GM23338 (cell line): Measurements from ENCODE around the gene CNPY2. TPM values are rescaled to one million over a fixed set of nuclear protein-coding genes. Genes with fewer than 3 reads are reported as not detected.

Experiments
- ATAC-seq: fragments of 200-7000 bp; cut with Tn5 transposase; 3 replicates; pipeline ENCODE4 v1.9.1; 2020
- DNase-seq: peaks from one replicate; pipeline ENCODE4 v3.0.0-alpha.2; 2015; ENCODE audit warnings: low spot score
- H2AFZ ChIP-seq: fragments of 200-600 bp; sonication (generic); 2 replicates; pipeline ENCODE4 v1.8.0; 2016; ENCODE audit warnings: antibody characterized with exemption, mild to moderate bottlenecking, moderate library complexity
- H3F3A ChIP-seq: fragments of 200-600 bp; sonication (generic); replicated peaks from 2 replicates; pipeline ENCODE4 v1.8.0; 2017; ENCODE audit warnings: antibody characterized with exemption, mixed run types, low read depth
- H3K27ac ChIP-seq: fragments of 200-600 bp; sonication (generic); 2 replicates; pipeline ENCODE4 v1.6.1; 2016; ENCODE audit warnings: low read depth
- H3K27me3 ChIP-seq: fragments of 200-600 bp; sonication (generic); 2 replicates; pipeline ENCODE4 v1.8.0; 2016; ENCODE audit warnings: mild to moderate bottlenecking, mixed run types, moderate library complexity; ENCODE audit not compliant: insufficient read depth
- H3K36me3 ChIP-seq: fragments of 200-600 bp; sonication (generic); 2 replicates; pipeline ENCODE4 v1.8.0; 2016; ENCODE audit warnings: mild to moderate bottlenecking; ENCODE audit not compliant: insufficient read depth
- H3K4me1 ChIP-seq: fragments of 200-600 bp; sonication (generic); 2 replicates; pipeline ENCODE4 v1.8.0; 2016; ENCODE audit warnings: mild to moderate bottlenecking, moderate library complexity; ENCODE audit not compliant: insufficient read depth
- H3K4me2 ChIP-seq: fragments of 200-600 bp; sonication (generic); 2 replicates; pipeline ENCODE4 v1.7.1; 2017; ENCODE audit warnings: mixed run types
- H3K4me3 ChIP-seq: fragments of 200-600 bp; sonication (generic); 2 replicates; pipeline ENCODE4 v1.6.1; 2016; ENCODE audit warnings: mixed run types
- H3K79me2 ChIP-seq: fragments of 200-600 bp; sonication (generic); replicated peaks from 2 replicates; pipeline ENCODE4 v1.8.0; 2017; ENCODE audit warnings: mild to moderate bottlenecking; ENCODE audit not compliant: insufficient read depth
- H3K9me2 ChIP-seq: fragments of 200-600 bp; sonication (generic); 2 replicates; pipeline ENCODE4 v1.8.0; 2017; ENCODE audit not compliant: insufficient read depth
- H4K20me1 ChIP-seq: fragments of 200-600 bp; sonication (generic); replicated peaks from 2 replicates; pipeline ENCODE4 v1.8.0; 2017; ENCODE audit warnings: mild to moderate bottlenecking; ENCODE audit not compliant: insufficient read depth
- H3K27ac Mint-ChIP-seq: 2 replicates; pipeline ENCODE4 v1.8.0; 2020; ENCODE audit warnings: inconsistent platforms, mild to moderate bottlenecking, moderate library complexity, mixed read lengths
- H3K27me3 Mint-ChIP-seq: 3 replicates; pipeline ENCODE4 v1.8.0; 2022; ENCODE audit warnings: low read depth, mild to moderate bottlenecking, moderate library complexity, mixed read lengths, inconsistent platforms; ENCODE audit not compliant: insufficient read depth, poor library complexity
- H3K36me3 Mint-ChIP-seq: 3 replicates; pipeline ENCODE4 v1.8.0; 2021; ENCODE audit warnings: low read depth, mild to moderate bottlenecking, inconsistent platforms, moderate library complexity, mixed read lengths
- H3K4me1 Mint-ChIP-seq: 3 replicates; pipeline ENCODE4 v1.8.0; 2020; ENCODE audit warnings: mild to moderate bottlenecking, inconsistent platforms, mixed read lengths
- H3K4me3 Mint-ChIP-seq: 3 replicates; pipeline ENCODE4 v1.8.0; 2021; ENCODE audit warnings: moderate library complexity, mild to moderate bottlenecking, inconsistent platforms, mixed read lengths
- H3K9me3 Mint-ChIP-seq: 3 replicates; pipeline ENCODE4 v1.8.0; 2020; ENCODE audit warnings: moderate library complexity, mild to moderate bottlenecking, inconsistent platforms, mixed read lengths
- CREB1 ChIP-seq: fragments of 250-450 bp; sonication (Bioruptor Pico); IDR thresholded peaks from 2 replicates; pipeline ENCODE4 v1.5.0; 2020; ENCODE audit warnings: low read depth, mild to moderate bottlenecking, moderate library complexity
- EZH2 ChIP-seq: fragments of 200-600 bp; sonication (generic); IDR thresholded peaks from one replicate; pipeline ENCODE4 v1.8.0; 2017; ENCODE audit warnings: antibody characterized with exemption, mild to moderate bottlenecking, low read depth; ENCODE audit not compliant: unreplicated experiment
- EZH2phosphoT487 ChIP-seq: fragments of 200-600 bp; sonication (generic); IDR thresholded peaks from one replicate; pipeline ENCODE4 v1.8.1; 2018; ENCODE audit warnings: antibody characterized with exemption; ENCODE audit not compliant: unreplicated experiment
- JUNB ChIP-seq: IDR thresholded peaks from one replicate; pipeline ENCODE4 v1.6.1; 2016; ENCODE audit warnings: antibody characterized with exemption; ENCODE audit not compliant: unreplicated experiment
- NANOG ChIP-seq: IDR thresholded peaks from 2 replicates; pipeline ENCODE4 v1.6.1; 2016; ENCODE audit warnings: antibody characterized with exemption, borderline replicate concordance
- POLR2AphosphoS5 ChIP-seq: IDR thresholded peaks from 2 replicates; pipeline ENCODE4 v1.6.1; 2016; ENCODE audit warnings: antibody characterized with exemption, low read depth
- STAT1 ChIP-seq: IDR thresholded peaks from one replicate; pipeline ENCODE4 v1.6.1; 2016; ENCODE audit warnings: antibody characterized with exemption; ENCODE audit not compliant: unreplicated experiment
- ZNF114 ChIP-seq: fragments of 250-450 bp; sonication (Bioruptor Pico); IDR thresholded peaks from 2 replicates; pipeline ENCODE4 v1.5.0; 2020; ENCODE audit warnings: mild to moderate bottlenecking, moderate library complexity
- ZNF331 ChIP-seq: fragments of 250-450 bp; sonication (Bioruptor Pico); IDR thresholded peaks from 2 replicates; pipeline ENCODE4 v1.5.0; 2020; ENCODE audit warnings: low read depth, mild to moderate bottlenecking, moderate library complexity
- polyA plus RNA-seq: library from polyadenylated mRNA; unstranded; fragments of >200 nt; fragmentation: Nextera tagmentation; extraction: Ambion mirVana; gene quantifications from 2 replicates; pipeline ENCODE4 v1.2.1, GENCODE V29; 2016
- total RNA-seq: library from RNA; depleted of rRNA; stranded (reverse); fragments of >200 nt; shearing (Covaris generic); gene quantifications from 2 replicates; pipeline ENCODE4 v1.2.3, GENCODE V29; 2014
- TF ChIP-seq, protein P1 (sequence below): fragments of 250-450 bp; sonication (Bioruptor Pico); IDR thresholded peaks from 2 replicates; pipeline ENCODE4 v1.5.0; 2020; ENCODE audit warnings: mild to moderate bottlenecking, moderate library complexity
- TF ChIP-seq, protein P2 (sequence below): IDR thresholded peaks from 2 replicates; pipeline ENCODE4 v1.6.1; 2016; ENCODE audit warnings: antibody characterized with exemption
- TF ChIP-seq, protein P3 (sequence below), 2 experiments: fragments of 200-600 bp in 1 of 2; sonication (generic) in 1 of 2; conservative IDR thresholded peaks; 2 replicates each; pipeline versions ENCODE4 v1.5.1 to v1.6.1; 2016 to 2017; ENCODE audit warnings: antibody characterized with exemption in 2 of 2, low read depth in 2 of 2, mild to moderate bottlenecking in 2 of 2, moderate library complexity in 1 of 2
- TF ChIP-seq, protein P4 (sequence below): IDR thresholded peaks from one replicate; pipeline ENCODE4 v1.6.1; 2018; ENCODE audit warnings: antibody characterized with exemption; ENCODE audit not compliant: unreplicated experiment

CNPY2 gene
- total and polyA plus RNA-seq, 2 experiments from 2014 or later: 119 to 316 TPM

DNA sequence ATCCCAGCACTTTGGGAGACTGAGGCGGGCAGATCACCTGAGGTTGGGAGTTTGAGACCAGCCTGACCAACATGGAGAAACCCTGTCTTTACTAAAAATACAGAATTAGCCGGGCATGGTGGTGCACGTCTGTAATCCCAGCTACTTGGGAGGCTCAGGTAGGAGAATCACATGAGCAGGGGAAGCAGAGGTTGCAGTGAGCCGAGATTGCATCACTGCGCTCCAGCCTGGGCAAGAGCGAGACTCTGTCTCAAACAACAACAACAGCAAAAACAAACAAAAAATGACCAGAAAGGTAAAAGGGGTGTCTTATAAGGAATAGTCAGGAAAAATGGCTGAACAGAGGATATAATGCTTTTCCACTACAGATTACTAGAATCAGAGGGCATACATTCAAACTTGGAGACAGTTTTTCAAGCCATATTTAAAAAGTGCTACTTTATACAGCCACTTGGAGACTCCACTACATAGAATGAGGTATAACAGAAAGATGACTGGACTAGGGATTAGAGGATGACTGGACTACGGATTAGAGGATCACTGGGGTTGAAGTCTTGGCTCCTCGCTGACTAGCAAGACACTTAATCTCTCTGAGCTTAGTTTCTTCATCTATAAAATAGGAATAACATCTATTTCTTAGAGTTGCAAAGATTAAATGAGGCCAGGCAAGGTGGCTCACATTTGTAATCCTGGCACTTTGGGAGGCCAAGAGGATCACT is 10.8 kb downstream of the CNPY2 start:
- peaks cover 11% of the 10 kb centered on the region for H3K4me1 Mint-ChIP-seq
- no peak overlapping the region for H3K4me3 Mint-ChIP-seq
- no peak overlapping the region for H3K27ac Mint-ChIP-seq
- H3K9me2 ChIP-seq: no peaks in the 10 kb centered on the region
- no peak overlapping the region for H3K4me2 ChIP-seq
- ATAC-seq (no peak), DNase-seq (no peak)
- H4K20me1 ChIP-seq: 0 out of 2 replicates have a peak, but pooled peaks cover 6% of the 10 kb centered on the region
- H2AFZ ChIP-seq: no peak overlapping the region
- H3K27me3 Mint-ChIP-seq: peaks cover 1% of the 10 kb centered on the region
- H3K36me3 ChIP-seq: peaks cover 28% of the 10 kb centered on the region
- no peaks in the 10 kb centered on the region for H3K27me3 ChIP-seq
- no peaks in the 10 kb centered on the region for H3K79me2 ChIP-seq
- peaks cover 36% of the 10 kb centered on the region for H3F3A ChIP-seq
- H3K36me3 Mint-ChIP-seq: peaks cover 61% of the 10 kb centered on the region
- H3K9me3 Mint-ChIP-seq: no peaks in the 10 kb centered on the region; the same call in 2 of the 3 replicates
- H3K4me3 ChIP-seq: no peak overlapping the region
- no peak overlapping the region for H3K27ac ChIP-seq
- peaks cover 7% of the 10 kb centered on the region; the same call in 1 of the 2 replicates for H3K4me1 ChIP-seq
- no peak for TF ChIP-seq ZNF331 (CRISPR knock-in tag)
- TF ChIP-seq, protein P1, sequence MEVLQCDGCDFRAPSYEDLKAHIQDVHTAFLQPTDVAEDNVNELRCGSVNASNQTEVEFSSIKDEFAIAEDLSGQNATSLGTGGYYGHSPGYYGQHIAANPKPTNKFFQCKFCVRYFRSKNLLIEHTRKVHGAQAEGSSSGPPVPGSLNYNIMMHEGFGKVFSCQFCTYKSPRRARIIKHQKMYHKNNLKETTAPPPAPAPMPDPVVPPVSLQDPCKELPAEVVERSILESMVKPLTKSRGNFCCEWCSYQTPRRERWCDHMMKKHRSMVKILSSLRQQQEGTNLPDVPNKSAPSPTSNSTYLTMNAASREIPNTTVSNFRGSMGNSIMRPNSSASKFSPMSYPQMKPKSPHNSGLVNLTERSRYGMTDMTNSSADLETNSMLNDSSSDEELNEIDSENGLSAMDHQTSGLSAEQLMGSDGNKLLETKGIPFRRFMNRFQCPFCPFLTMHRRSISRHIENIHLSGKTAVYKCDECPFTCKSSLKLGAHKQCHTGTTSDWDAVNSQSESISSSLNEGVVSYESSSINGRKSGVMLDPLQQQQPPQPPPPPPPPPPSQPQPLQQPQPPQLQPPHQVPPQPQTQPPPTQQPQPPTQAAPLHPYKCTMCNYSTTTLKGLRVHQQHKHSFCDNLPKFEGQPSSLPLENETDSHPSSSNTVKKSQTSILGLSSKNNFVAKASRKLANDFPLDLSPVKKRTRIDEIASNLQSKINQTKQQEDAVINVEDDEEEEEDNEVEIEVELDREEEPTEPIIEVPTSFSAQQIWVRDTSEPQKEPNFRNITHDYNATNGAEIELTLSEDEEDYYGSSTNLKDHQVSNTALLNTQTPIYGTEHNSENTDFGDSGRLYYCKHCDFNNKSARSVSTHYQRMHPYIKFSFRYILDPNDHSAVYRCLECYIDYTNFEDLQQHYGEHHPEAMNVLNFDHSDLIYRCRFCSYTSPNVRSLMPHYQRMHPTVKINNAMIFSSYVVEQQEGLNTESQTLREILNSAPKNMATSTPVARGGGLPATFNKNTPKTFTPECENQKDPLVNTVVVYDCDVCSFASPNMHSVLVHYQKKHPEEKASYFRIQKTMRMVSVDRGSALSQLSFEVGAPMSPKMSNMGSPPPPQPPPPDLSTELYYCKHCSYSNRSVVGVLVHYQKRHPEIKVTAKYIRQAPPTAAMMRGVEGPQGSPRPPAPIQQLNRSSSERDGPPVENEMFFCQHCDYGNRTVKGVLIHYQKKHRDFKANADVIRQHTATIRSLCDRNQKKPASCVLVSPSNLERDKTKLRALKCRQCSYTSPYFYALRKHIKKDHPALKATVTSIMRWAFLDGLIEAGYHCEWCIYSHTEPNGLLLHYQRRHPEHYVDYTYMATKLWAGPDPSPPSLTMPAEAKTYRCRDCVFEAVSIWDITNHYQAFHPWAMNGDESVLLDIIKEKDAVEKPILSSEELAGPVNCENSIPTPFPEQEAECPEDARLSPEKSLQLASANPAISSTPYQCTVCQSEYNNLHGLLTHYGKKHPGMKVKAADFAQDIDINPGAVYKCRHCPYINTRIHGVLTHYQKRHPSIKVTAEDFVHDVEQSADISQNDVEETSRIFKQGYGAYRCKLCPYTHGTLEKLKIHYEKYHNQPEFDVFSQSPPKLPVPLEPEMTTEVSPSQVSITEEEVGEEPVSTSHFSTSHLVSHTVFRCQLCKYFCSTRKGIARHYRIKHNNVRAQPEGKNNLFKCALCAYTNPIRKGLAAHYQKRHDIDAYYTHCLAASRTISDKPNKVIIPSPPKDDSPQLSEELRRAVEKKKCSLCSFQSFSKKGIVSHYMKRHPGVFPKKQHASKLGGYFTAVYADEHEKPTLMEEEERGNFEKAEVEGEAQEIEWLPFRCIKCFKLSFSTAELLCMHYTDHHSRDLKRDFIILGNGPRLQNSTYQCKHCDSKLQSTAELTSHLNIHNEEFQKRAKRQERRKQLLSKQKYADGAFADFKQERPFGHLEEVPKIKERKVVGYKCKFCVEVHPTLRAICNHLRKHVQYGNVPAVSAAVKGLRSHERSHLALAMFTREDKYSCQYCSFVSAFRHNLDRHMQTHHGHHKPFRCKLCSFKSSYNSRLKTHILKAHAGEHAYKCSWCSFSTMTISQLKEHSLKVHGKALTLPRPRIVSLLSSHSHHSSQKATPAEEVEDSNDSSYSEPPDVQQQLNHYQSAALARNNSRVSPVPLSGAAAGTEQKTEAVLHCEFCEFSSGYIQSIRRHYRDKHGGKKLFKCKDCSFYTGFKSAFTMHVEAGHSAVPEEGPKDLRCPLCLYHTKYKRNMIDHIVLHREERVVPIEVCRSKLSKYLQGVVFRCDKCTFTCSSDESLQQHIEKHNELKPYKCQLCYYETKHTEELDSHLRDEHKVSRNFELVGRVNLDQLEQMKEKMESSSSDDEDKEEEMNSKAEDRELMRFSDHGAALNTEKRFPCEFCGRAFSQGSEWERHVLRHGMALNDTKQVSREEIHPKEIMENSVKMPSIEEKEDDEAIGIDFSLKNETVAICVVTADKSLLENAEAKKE (CRISPR knock-in tag): no peak
- TF ChIP-seq CREB1 (CRISPR knock-in tag): no peak
- no peak for TF ChIP-seq JUNB
- no peak for TF ChIP-seq ZNF114 (CRISPR knock-in tag)
- no peak for TF ChIP-seq EZH2
- TF ChIP-seq POLR2AphosphoS5: no peak
- TF ChIP-seq STAT1: no peak
- TF ChIP-seq NANOG: no peak
- TF ChIP-seq EZH2phosphoT487: no peak
- TF ChIP-seq, protein P2, sequence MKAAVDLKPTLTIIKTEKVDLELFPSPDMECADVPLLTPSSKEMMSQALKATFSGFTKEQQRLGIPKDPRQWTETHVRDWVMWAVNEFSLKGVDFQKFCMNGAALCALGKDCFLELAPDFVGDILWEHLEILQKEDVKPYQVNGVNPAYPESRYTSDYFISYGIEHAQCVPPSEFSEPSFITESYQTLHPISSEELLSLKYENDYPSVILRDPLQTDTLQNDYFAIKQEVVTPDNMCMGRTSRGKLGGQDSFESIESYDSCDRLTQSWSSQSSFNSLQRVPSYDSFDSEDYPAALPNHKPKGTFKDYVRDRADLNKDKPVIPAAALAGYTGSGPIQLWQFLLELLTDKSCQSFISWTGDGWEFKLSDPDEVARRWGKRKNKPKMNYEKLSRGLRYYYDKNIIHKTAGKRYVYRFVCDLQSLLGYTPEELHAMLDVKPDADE: no peak
- TF ChIP-seq, protein P3, sequence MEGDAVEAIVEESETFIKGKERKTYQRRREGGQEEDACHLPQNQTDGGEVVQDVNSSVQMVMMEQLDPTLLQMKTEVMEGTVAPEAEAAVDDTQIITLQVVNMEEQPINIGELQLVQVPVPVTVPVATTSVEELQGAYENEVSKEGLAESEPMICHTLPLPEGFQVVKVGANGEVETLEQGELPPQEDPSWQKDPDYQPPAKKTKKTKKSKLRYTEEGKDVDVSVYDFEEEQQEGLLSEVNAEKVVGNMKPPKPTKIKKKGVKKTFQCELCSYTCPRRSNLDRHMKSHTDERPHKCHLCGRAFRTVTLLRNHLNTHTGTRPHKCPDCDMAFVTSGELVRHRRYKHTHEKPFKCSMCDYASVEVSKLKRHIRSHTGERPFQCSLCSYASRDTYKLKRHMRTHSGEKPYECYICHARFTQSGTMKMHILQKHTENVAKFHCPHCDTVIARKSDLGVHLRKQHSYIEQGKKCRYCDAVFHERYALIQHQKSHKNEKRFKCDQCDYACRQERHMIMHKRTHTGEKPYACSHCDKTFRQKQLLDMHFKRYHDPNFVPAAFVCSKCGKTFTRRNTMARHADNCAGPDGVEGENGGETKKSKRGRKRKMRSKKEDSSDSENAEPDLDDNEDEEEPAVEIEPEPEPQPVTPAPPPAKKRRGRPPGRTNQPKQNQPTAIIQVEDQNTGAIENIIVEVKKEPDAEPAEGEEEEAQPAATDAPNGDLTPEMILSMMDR (conservative IDR thresholded peaks at IDR 0.05; ENCODE audit: low read depth in 2 of 2): no peak
- TF ChIP-seq, protein P4, sequence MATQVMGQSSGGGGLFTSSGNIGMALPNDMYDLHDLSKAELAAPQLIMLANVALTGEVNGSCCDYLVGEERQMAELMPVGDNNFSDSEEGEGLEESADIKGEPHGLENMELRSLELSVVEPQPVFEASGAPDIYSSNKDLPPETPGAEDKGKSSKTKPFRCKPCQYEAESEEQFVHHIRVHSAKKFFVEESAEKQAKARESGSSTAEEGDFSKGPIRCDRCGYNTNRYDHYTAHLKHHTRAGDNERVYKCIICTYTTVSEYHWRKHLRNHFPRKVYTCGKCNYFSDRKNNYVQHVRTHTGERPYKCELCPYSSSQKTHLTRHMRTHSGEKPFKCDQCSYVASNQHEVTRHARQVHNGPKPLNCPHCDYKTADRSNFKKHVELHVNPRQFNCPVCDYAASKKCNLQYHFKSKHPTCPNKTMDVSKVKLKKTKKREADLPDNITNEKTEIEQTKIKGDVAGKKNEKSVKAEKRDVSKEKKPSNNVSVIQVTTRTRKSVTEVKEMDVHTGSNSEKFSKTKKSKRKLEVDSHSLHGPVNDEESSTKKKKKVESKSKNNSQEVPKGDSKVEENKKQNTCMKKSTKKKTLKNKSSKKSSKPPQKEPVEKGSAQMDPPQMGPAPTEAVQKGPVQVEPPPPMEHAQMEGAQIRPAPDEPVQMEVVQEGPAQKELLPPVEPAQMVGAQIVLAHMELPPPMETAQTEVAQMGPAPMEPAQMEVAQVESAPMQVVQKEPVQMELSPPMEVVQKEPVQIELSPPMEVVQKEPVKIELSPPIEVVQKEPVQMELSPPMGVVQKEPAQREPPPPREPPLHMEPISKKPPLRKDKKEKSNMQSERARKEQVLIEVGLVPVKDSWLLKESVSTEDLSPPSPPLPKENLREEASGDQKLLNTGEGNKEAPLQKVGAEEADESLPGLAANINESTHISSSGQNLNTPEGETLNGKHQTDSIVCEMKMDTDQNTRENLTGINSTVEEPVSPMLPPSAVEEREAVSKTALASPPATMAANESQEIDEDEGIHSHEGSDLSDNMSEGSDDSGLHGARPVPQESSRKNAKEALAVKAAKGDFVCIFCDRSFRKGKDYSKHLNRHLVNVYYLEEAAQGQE: no peak
